PC-9 (cell line): ENCODE data around the gene GRAP2. TPM values are rescaled to one million over a fixed set of nuclear protein-coding genes. Genes with fewer than 3 reads are reported as not detected.

Source experiments
- BruUV-seq: library from RNA; stranded (reverse); fragments of 400-500 nt; replicated peaks from 2 replicates; lab custom pipeline; 2021; lab: Mats Ljungman, UMichigan
- CTCF ChIA-PET: fragments of 300-600 bp; sonication (Branson Sonifier 250); formaldehyde crosslinking; loops from one replicate; lab custom pipeline; 2022; ENCODE audit warnings: antibody characterized with exemption; lab: Charles Lee
- POLR2A ChIA-PET: fragments of 300-600 bp; sonication (Branson Sonifier 250); formaldehyde crosslinking; loops from one replicate; lab custom pipeline; 2022; ENCODE audit warnings: antibody characterized with exemption; ENCODE audit not compliant: unreplicated experiment; lab: Charles Lee
- DNase-seq, 2 experiments: peaks; one replicate each; pipeline versions ENCODE4 v3.0.0 to v3.0.0-alpha.2; 2015 to 2022; ENCODE audit warnings: mixed read lengths in 1 of 2
- H2AFZ ChIP-seq: fragments of 200-600 bp; sonication (generic); 2 replicates; pipeline ENCODE4 v1.8.1; 2017; ENCODE audit warnings: antibody characterized with exemption
- H3F3A ChIP-seq: fragments of 200-600 bp; sonication (generic); 2 replicates; pipeline ENCODE4 v1.8.1; 2017; ENCODE audit warnings: antibody characterized with exemption, mild to moderate bottlenecking, low read depth; ENCODE audit not compliant: insufficient read depth
- H3K27ac ChIP-seq: fragments of 200-600 bp; sonication (generic); 2 replicates; pipeline ENCODE4 v1.6.1; 2016; ENCODE audit warnings: mixed run types
- H3K27me3 ChIP-seq: fragments of 200-600 bp; sonication (generic); 2 replicates; pipeline ENCODE4 v1.6.1; 2016; ENCODE audit warnings: low read depth, mixed run types; ENCODE audit not compliant: insufficient read depth
- H3K36me3 ChIP-seq: fragments of 200-600 bp; sonication (generic); 2 replicates; pipeline ENCODE4 v1.6.1; 2016; ENCODE audit warnings: low read depth, mixed run types
- H3K4me1 ChIP-seq: fragments of 200-600 bp; sonication (generic); replicated peaks from 2 replicates; pipeline ENCODE4 v1.6.1; 2016; ENCODE audit warnings: mixed run types; ENCODE audit not compliant: insufficient read depth
- H3K4me2 ChIP-seq: fragments of 200-600 bp; sonication (generic); 2 replicates; pipeline ENCODE4 v1.6.1; 2017; ENCODE audit warnings: mixed run types
- H3K4me3 ChIP-seq: fragments of 200-600 bp; sonication (generic); 2 replicates; pipeline ENCODE4 v1.6.1; 2016; ENCODE audit warnings: mixed run types
- H3K79me2 ChIP-seq: fragments of 200-600 bp; sonication (generic); 2 replicates; pipeline ENCODE4 v1.6.1; 2017; ENCODE audit warnings: low read depth, mixed run types
- H3K9me2 ChIP-seq: fragments of 200-600 bp; sonication (generic); 2 replicates; pipeline ENCODE4 v1.8.1; 2017; ENCODE audit warnings: mild to moderate bottlenecking; ENCODE audit not compliant: insufficient read depth
- H3K9me3 ChIP-seq: fragments of 200-600 bp; sonication (generic); 2 replicates; pipeline ENCODE4 v1.8.1; 2016; ENCODE audit warnings: low read depth; ENCODE audit not compliant: insufficient read depth
- H4K20me1 ChIP-seq: fragments of 200-600 bp; sonication (generic); 2 replicates; pipeline ENCODE4 v1.8.1; 2017; ENCODE audit not compliant: insufficient read depth
- CTCF ChIP-seq: fragments of 200-600 bp; sonication (generic); conservative IDR thresholded peaks from 2 replicates; pipeline ENCODE4 v1.6.1; 2017; ENCODE audit warnings: mixed run types, antibody characterized with exemption, mild to moderate bottlenecking, moderate library complexity
- EZH2 ChIP-seq: fragments of 200-600 bp; sonication (generic); IDR thresholded peaks from 2 replicates; pipeline ENCODE4 v1.8.0; 2017; ENCODE audit warnings: antibody characterized with exemption, low read depth
- intact Hi-C: fragments of 100-400 bp; cut with micrococcal nuclease; formaldehyde crosslinking; loops from one replicate; pipeline ENCODE4 v1.10.0; 2022; ENCODE audit not compliant: unreplicated experiment
- total RNA-seq: library from RNA; stranded (reverse); gene quantifications from 2 replicates; pipeline ENCODE4 v1.2.3, GENCODE V29; 2021

GRAP2 gene
- total RNA-seq, 1 experiment from 2014 or later = not detected

- no peak for DNase-seq
- Histone ChIP-seq H3K27ac (no peak overlapping the region), H2AFZ (no peak overlapping the region), H3F3A (no peaks in the 10 kb centered on the region), H3K79me2 (no peaks in the 10 kb centered on the region), H4K20me1 (no peaks in the 10 kb centered on the region; the same call in 1 of the 2 replicates), H3K36me3 (no peaks in the 10 kb centered on the region), H3K9me3 (no peaks in the 10 kb centered on the region), H3K4me2 (no peak overlapping the region), H3K9me2 (no peaks in the 10 kb centered on the region), H3K4me1 (no peaks in the 10 kb centered on the region), H3K27me3 (peaks cover 72% of the 10 kb centered on the region), H3K4me3 (no peak overlapping the region)
- intact Hi-C loops = no loop called here
- TF ChIP-seq EZH2 (no peak), CTCF (no peak)
- no TSS peak for BruUV-seq
- ChIA-PET POLR2A (interaction anchor here (0.6 kb wide), 1 partner anchor 168 kb away, joined by 4 read pairs; no protein-coding TSS in a partner anchor), CTCF (no interaction called here)
Measured at GRCh38 chr22:39984006-39984405, 83.1 kb downstream of the GRAP2 start.

- POLR2A ChIA-PET = no interaction called here
- Histone ChIP-seq H2AFZ (no peak overlapping the region), H3K9me3 (no peaks in the 10 kb centered on the region), H3K4me2 (no peak overlapping the region), H3K27me3 (peaks cover 71% of the 10 kb centered on the region), H3K4me1 (no peaks in the 10 kb centered on the region), H3F3A (no peaks in the 10 kb centered on the region), H3K27ac (no peak overlapping the region), H3K36me3 (no peaks in the 10 kb centered on the region), H3K4me3 (no peak overlapping the region), H4K20me1 (no peaks in the 10 kb centered on the region; the same call in 1 of the 2 replicates), H3K9me2 (no peaks in the 10 kb centered on the region), H3K79me2 (no peaks in the 10 kb centered on the region)
- DNase-seq = no peak
- no TSS peak for BruUV-seq
- intact Hi-C loops = no loop called here
- CTCF ChIA-PET = no interaction called here
- no peak for TF ChIP-seq EZH2
- TF ChIP-seq CTCF = no peak
Measured at GRCh38 chr22:39984746-39985145, 83.9 kb downstream of the GRAP2 start.

GRCh38 chr22:39985383-39986035 lies 84.6 kb downstream of the GRAP2 start:
- Histone ChIP-seq H3K4me1 (no peaks in the 10 kb centered on the region), H2AFZ (no peak overlapping the region), H3K27me3 (peaks cover 68% of the 10 kb centered on the region), H3K36me3 (no peaks in the 10 kb centered on the region), H4K20me1 (no peaks in the 10 kb centered on the region; the same call in 1 of the 2 replicates), H3K79me2 (no peaks in the 10 kb centered on the region), H3K9me3 (no peaks in the 10 kb centered on the region), H3F3A (no peaks in the 10 kb centered on the region), H3K27ac (no peak overlapping the region), H3K4me3 (no peak overlapping the region), H3K4me2 (no peak overlapping the region), H3K9me2 (no peaks in the 10 kb centered on the region)
- no TSS peak for BruUV-seq
- no peak for TF ChIP-seq CTCF
- TF ChIP-seq EZH2 = no peak
- intact Hi-C loops = no loop called here
- ChIA-PET POLR2A (no interaction called here), CTCF (no interaction called here)
- no peak for DNase-seq
